Mesendoderm (in vitro differentiated cells): ENCODE results near the gene NEMP2. TPM values are rescaled to one million over a fixed set of nuclear protein-coding genes. Genes with fewer than 3 reads are reported as not detected.

ENCODE experiments used
- DNase-seq: peaks from one replicate; pipeline ENCODE4 v3.0.0; 2013
- H2AK5ac ChIP-seq: 2 replicates; pipeline ENCODE4 v1.6.1; 2013; ENCODE audit warnings: low read length, inconsistent platforms
- H2BK120ac ChIP-seq: 2 replicates; pipeline ENCODE4 v1.6.1; 2013; ENCODE audit warnings: low read depth, mild to moderate bottlenecking, low read length, moderate library complexity, mixed read lengths
- H2BK15ac ChIP-seq: replicated peaks from 2 replicates; pipeline ENCODE4 v1.6.1; 2013; ENCODE audit warnings: low read depth, mild to moderate bottlenecking, moderate library complexity
- H2BK5ac ChIP-seq: 2 replicates; pipeline ENCODE4 v1.6.1; 2013; ENCODE audit warnings: low read length, inconsistent platforms
- H3K18ac ChIP-seq: 2 replicates; pipeline ENCODE4 v1.6.1; 2013; ENCODE audit warnings: mild to moderate bottlenecking, low read length, mixed read lengths
- H3K23ac ChIP-seq: one replicate; pipeline ENCODE4 v1.6.1; 2013; ENCODE audit warnings: low read length
- H3K27ac ChIP-seq: 2 replicates; pipeline ENCODE4 v1.5.1; 2013; ENCODE audit warnings: low read depth, mild to moderate bottlenecking, inconsistent platforms, low read length, moderate library complexity
- H3K27me3 ChIP-seq: 2 replicates; pipeline ENCODE4 v1.6.1; 2013; ENCODE audit warnings: low read length, control low read depth, mild to moderate bottlenecking, inconsistent platforms; ENCODE audit not compliant: insufficient read depth, poor library complexity
- H3K36me3 ChIP-seq: 2 replicates; pipeline ENCODE4 v1.6.1; 2013; ENCODE audit warnings: low read length, inconsistent platforms; ENCODE audit not compliant: control insufficient read depth, insufficient read depth
- H3K4ac ChIP-seq: one replicate; pipeline ENCODE4 v1.6.1; 2013; ENCODE audit warnings: low read depth, mild to moderate bottlenecking, low read length, moderate library complexity
- H3K4me1 ChIP-seq: 2 replicates; pipeline ENCODE4 v1.6.1; 2013; ENCODE audit warnings: low read depth, low read length, inconsistent platforms; ENCODE audit not compliant: control insufficient read depth
- H3K4me2 ChIP-seq: 2 replicates; pipeline ENCODE4 v1.6.1; 2013; ENCODE audit warnings: low read length
- H3K4me3 ChIP-seq: 2 replicates; pipeline ENCODE4 v1.5.1; 2013; ENCODE audit warnings: mild to moderate bottlenecking, low read length
- H3K56ac ChIP-seq: one replicate; pipeline ENCODE4 v1.6.1; 2013; ENCODE audit warnings: low read length
- H3K79me1 ChIP-seq: 2 replicates; pipeline ENCODE4 v1.6.1; 2013; ENCODE audit warnings: low read length, inconsistent platforms
- H3K79me2 ChIP-seq: 2 replicates; pipeline ENCODE4 v1.6.1; 2013; ENCODE audit warnings: mild to moderate bottlenecking, low read length; ENCODE audit not compliant: control insufficient read depth, insufficient read depth
- H3K9ac ChIP-seq: 2 replicates; pipeline ENCODE4 v1.6.1; 2013; ENCODE audit warnings: low read length, inconsistent platforms
- H4K5ac ChIP-seq: one replicate; pipeline ENCODE4 v1.6.1; 2013; ENCODE audit warnings: low read length
- H4K8ac ChIP-seq: one replicate; pipeline ENCODE4 v1.6.1; 2013; ENCODE audit warnings: low read depth, mild to moderate bottlenecking, control low read depth, low read length, moderate library complexity
- WGBS: extraction: QIAGEN DNeasy Blood & Tissue Kit; methylation state at CpG from one replicate; pipeline ENCODE4 v1.1.7; 2013; ENCODE audit warnings: low lambda C conversion rate, missing lambda C conversion rate; ENCODE audit not compliant: insufficient coverage; ENCODE audit errors: extremely low coverage; 5-methylcytosine and 5-hydroxymethylcytosine counted together
- polyA plus RNA-seq, 2 experiments: library from polyadenylated mRNA; stranded (reverse); fragments of 200-250 nt; gene quantifications; one replicate each; pipeline ENCODE4 v1.2.3, GENCODE V29; 2013

NEMP2 gene, protein sequence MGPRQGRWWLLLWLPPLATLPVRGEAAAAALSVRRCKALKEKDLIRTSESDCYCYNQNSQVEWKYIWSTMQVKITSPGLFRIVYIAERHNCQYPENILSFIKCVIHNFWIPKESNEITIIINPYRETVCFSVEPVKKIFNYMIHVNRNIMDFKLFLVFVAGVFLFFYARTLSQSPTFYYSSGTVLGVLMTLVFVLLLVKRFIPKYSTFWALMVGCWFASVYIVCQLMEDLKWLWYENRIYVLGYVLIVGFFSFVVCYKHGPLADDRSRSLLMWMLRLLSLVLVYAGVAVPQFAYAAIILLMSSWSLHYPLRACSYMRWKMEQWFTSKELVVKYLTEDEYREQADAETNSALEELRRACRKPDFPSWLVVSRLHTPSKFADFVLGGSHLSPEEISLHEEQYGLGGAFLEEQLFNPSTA
- 2.0 TPM for polyA plus RNA-seq (2013, experiment 1 of 2)
- 2.2 TPM for polyA plus RNA-seq (2013, experiment 2 of 2)

DNA sequence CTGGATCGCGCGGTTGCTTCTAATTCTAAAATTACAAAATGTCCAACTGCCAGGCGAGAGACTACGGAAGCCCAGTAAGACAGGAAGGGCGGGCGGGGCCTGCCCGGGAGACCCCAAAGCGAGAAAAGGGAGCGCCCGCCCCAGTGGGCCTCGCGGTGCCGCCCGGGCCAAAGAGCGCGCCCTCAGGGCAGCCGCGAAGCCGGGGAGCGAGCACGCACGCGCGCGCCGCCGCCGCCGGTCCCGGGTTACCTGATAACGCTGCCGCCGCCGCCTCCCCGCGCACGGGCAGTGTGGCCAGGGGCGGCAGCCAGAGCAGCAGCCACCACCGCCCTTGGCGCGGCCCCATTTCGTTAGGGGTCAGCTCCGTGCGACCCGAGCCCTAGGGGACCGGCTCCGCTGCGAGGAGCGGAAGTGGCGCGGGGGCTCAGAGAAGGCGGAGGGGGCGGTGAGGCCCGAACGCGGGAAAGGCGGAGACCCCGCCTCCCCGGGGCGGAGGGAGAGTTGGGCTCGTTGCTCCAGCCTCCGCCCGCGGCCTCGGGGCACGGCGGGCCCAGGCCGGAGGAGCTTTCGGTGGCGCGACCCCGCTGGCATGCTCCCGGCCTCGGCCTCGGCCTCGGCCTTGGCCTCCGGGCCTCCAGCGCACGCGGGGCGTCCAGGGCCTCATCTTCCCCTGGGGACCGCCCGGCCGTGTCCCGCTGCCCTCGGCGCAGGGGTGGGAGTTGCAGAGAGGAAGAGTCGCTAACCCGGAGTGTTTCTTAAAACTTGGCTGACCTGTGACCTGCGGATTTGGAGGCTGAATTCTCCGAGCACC is at the start of gene NEMP2:
NEMP2 (minus strand) TSS at position 413 of the 811 bp plus-strand sequence; CDS start at position 346, 67 bp downstream.
- peak within 1 kb of the TSS; percentile 75 for H3K27ac ChIP-seq

DNA sequence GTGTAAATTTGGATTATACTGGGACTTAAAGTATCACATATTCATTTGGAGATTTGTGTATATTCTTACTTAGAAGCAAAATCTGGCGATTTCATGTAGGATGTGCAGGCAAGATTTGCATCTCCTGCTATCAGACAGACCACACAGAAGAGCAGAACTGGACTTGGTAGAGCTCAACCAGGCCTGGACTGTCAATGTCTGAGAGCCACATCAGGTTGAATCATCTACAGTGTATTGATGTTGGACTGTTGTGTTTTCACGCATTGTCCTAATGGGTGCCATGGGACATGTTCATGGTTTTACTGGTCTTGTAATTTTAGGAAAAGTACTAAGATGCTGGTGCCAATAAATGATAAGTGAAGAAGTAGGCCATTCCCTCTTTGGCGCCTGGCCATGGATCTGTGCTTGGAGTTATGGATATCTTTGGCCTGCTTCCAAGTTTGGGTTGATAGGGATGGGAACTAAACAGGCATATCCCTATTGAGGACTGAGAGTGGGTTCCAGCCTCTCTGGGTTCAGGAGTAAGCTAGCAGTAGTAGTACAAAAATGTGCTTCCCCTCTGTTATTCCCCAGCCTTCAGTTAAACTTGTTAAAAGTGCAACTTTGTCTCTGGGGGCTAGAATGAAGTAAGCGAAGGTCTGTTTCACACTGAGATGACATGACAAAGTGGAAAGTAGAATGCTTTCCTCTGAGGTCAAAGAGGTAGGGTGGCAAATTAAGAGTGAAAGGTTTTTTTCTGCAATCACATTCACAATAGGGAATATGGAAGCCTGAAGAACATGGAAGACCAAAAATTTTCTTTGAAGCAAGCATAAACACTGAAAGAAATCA is 49.2 kb upstream of the NEMP2 start:
- H2BK15ac ChIP-seq, result no peak overlapping the region
- H3K4me2 ChIP-seq, result no peak overlapping the region
- H3K36me3 ChIP-seq, result no peaks in the 10 kb centered on the region
- H3K79me2 ChIP-seq, result no peaks in the 10 kb centered on the region
- no peak overlapping the region for H4K8ac ChIP-seq
- no peak overlapping the region for H3K9ac ChIP-seq
- H2BK120ac ChIP-seq, result no peak overlapping the region
- no peak overlapping the region for H2BK5ac ChIP-seq
- no peak overlapping the region for H3K18ac ChIP-seq
- H4K5ac ChIP-seq, result no peak overlapping the region
- no peak overlapping the region for H3K4ac ChIP-seq
- H3K56ac ChIP-seq, result no peak overlapping the region
- H3K23ac ChIP-seq, result no peak overlapping the region
- H3K4me3 ChIP-seq, result no peak overlapping the region
- no peaks in the 10 kb centered on the region for H3K4me1 ChIP-seq
- WGBS, result no CpG with 5 or more reads among the region's 4 CpGs
- no peaks in the 10 kb centered on the region for H3K79me1 ChIP-seq
- no peak overlapping the region for H3K27ac ChIP-seq
- no peaks in the 10 kb centered on the region for H3K27me3 ChIP-seq
- H2AK5ac ChIP-seq, result no peak overlapping the region
- no peak for DNase-seq

More for the DNA sequence above, at the start of gene NEMP2:
- peak within 1 kb of the TSS; percentile 88 for H3K18ac ChIP-seq
- H2AK5ac ChIP-seq, result no peak within 1 kb of the TSS
- peak within 1 kb of the TSS; percentile 21 for H2BK120ac ChIP-seq
- no peak within 1 kb of the TSS for H2BK15ac ChIP-seq
- no peaks in the 10 kb centered on the region for H3K79me2 ChIP-seq
- H3K4ac ChIP-seq, result peak within 1 kb of the TSS; percentile 58
- H3K4me2 ChIP-seq, result peak within 1 kb of the TSS; percentile 63
- H3K56ac ChIP-seq, result peak within 1 kb of the TSS; percentile 92
- peak within 1 kb of the TSS; percentile 74 for H3K23ac ChIP-seq
- peak within 1 kb of the TSS; percentile 53 for H2BK5ac ChIP-seq
- no peaks in the 10 kb centered on the region for H3K36me3 ChIP-seq
- H3K4me1 ChIP-seq, result peaks cover 6% of the 10 kb centered on the region
- peak within 1 kb of the TSS; percentile 88 for H3K9ac ChIP-seq
- no peaks in the 10 kb centered on the region for H3K79me1 ChIP-seq
- no peak within 1 kb of the TSS for H4K8ac ChIP-seq
- H3K27me3 ChIP-seq, result no peaks in the 10 kb centered on the region
- peak within 1 kb of the TSS; percentile 35 for H3K4me3 ChIP-seq
- WGBS, result no CpG with 5 or more reads among the region's 92 CpGs
- H4K5ac ChIP-seq, result peak within 1 kb of the TSS; percentile 33
- peak; percentile 90 for DNase-seq

DNA sequence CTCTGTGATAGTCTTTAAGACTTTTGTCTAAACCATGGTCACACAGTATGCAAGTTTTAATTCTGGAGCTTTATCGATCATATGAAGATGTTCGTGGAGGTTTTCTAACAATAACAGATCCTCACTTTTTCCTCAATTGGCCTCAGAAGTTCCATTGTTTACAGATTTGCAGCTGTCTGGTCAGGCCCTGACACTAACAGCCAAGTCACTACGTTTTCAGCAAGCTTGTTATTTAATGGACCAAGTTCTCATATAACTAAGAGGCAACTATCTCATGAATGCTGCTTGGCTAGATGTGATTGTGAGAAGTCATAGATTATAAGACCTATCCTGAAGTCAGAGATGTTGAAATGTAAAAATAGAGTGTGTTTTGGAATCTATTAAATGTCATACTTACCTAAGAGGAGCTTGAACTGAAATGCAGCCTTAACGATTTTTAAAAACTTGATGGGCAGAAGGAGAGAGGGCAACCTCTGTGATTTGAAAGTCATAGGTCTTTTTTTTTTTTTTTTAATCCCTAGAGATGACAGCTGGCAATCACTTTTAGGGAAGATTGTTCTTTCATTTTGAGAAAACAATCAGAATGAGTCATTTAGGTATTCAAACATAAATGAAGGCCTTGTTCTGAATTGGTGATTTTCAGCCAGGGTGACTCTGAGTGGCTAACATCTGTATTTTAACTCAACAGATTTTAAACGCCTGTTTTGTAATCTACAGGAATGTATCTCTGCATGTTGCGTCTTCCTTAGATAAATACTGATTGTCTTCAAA is 48.4 kb upstream of the NEMP2 start:
- Histone ChIP-seq H2AK5ac (no peak overlapping the region), H3K4me2 (no peak overlapping the region), H3K27me3 (no peaks in the 10 kb centered on the region), H3K56ac (no peak overlapping the region), H4K5ac (no peak overlapping the region), H3K4ac (no peak overlapping the region), H2BK15ac (peak overlapping the region; percentile 36), H3K36me3 (no peaks in the 10 kb centered on the region), H3K18ac (no peak overlapping the region), H3K23ac (no peak overlapping the region), H3K9ac (no peak overlapping the region), H2BK120ac (no peak overlapping the region), H3K4me1 (no peaks in the 10 kb centered on the region), H3K79me1 (no peaks in the 10 kb centered on the region), H3K4me3 (no peak overlapping the region), H2BK5ac (no peak overlapping the region), H4K8ac (no peak overlapping the region), H3K27ac (no peak overlapping the region), H3K79me2 (no peaks in the 10 kb centered on the region)
- DNase-seq, result no peak
- no CpG with 5 or more reads among the region's 6 CpGs for WGBS

DNA sequence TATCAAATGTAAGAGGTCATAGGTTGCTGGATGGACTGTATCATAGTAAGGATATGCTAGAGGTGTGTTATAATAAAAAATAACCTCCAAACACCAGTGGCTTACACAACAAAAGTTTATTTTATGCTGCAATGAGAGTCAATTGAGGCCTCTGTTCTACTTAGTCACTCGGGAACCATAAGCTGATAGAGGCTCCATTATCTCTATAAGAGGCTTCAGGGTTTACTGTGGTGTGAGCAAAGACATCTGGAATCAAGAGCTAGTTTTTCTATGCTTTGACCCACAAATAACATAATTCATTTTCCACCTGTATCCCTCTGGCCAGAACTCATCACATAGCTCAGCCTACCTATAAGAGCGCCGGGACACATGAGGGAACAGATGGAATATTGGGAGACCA is 47.5 kb upstream of the NEMP2 start:
- Histone ChIP-seq H3K4me2 (no peak overlapping the region), H3K79me1 (no peaks in the 10 kb centered on the region), H4K5ac (no peak overlapping the region), H3K27me3 (no peaks in the 10 kb centered on the region), H3K9ac (no peak overlapping the region), H3K23ac (no peak overlapping the region), H2BK120ac (no peak overlapping the region), H3K56ac (no peak overlapping the region), H3K4ac (no peak overlapping the region), H3K18ac (no peak overlapping the region), H4K8ac (no peak overlapping the region), H3K36me3 (no peaks in the 10 kb centered on the region), H3K79me2 (no peaks in the 10 kb centered on the region), H3K4me3 (no peak overlapping the region), H3K27ac (no peak overlapping the region), H2BK15ac (no peak overlapping the region), H3K4me1 (no peaks in the 10 kb centered on the region), H2AK5ac (no peak overlapping the region), H2BK5ac (no peak overlapping the region)
- WGBS, result no CpG with 5 or more reads among the region's 3 CpGs
- DNase-seq, result no peak
